HG02642 (cell line): ENCODE data around the gene SEC11A.
A peak's percentile ranks its signal among the peaks of the same experiment; 100 is the strongest.
"Not testable (repeated sequence)": the region's sequence is repeated elsewhere in the genome, so short reads cannot be mapped to it uniquely, and the experiment has no call there.

ENCODE experiments used
- ATAC-seq: cut with Tn5 transposase; IDR thresholded peaks from one replicate; pipeline ENCODE4 v1.9.1; 2021; ENCODE audit warnings: mild to moderate bottlenecking; ENCODE audit not compliant: unreplicated experiment, poor library complexity

The SEC11A gene

GRCh38 chr15:84647726-84648125, 68.2 kb downstream of the SEC11A start:
- no peak for ATAC-seq

- ATAC-seq = no peak
These were observed 69.9 kb downstream of the SEC11A start for GRCh38 chr15:84645997-84646396.

DNA sequence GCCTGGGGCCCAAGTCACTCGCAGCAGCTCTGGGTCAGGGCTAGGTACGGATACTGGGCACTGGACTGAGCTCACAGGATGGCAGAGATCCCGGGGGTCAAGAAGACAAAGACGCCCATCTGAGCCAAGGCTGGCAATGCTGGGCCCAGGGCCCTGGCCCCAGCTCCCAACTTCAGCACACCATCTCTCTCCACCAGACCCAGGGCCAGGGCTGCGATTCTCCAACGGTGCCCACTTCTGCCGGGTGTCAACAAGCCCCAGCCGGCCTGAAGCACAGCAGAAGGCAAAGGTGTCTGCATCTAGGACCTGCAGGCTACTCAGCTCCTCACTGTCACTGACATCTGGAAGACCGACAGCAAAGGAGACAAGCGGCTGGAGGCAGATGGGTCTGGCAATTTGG, 70.4 kb downstream of the SEC11A start:
- no peak for ATAC-seq

GRCh38 chr15:84643838-84644237, 72.1 kb downstream of the SEC11A start:
- ATAC-seq = no peak

DNA sequence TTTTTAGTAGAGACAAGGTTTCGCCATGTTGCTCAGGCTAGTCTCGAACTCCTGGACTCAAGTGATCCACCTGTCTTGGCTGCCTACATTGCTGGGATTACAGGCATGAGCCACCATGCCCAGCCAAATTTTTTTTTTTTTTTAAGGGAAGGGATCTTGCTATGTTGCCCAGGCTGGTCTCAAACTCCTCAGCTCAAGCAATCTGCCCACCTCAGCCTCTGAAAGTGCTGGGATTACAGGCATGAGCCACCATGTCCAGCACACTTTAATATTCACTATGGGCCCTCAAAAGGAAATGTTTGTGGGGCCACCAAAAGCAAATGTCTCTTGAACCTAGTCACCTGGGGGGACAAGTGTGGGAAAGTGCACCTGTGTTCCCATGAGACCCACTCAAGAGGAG, 73.3 kb downstream of the SEC11A start:
- ATAC-seq = not testable (repeated sequence)

GRCh38 chr15:84641871-84642270, 74.1 kb downstream of the SEC11A start:
- not testable (repeated sequence) for ATAC-seq

GRCh38 chr15:84638103-84638502, 77.8 kb downstream of the SEC11A start:
- no peak for ATAC-seq

GRCh38 chr15:84634228-84634837, 81.6 kb downstream of the SEC11A start:
- ATAC-seq = no peak

DNA sequence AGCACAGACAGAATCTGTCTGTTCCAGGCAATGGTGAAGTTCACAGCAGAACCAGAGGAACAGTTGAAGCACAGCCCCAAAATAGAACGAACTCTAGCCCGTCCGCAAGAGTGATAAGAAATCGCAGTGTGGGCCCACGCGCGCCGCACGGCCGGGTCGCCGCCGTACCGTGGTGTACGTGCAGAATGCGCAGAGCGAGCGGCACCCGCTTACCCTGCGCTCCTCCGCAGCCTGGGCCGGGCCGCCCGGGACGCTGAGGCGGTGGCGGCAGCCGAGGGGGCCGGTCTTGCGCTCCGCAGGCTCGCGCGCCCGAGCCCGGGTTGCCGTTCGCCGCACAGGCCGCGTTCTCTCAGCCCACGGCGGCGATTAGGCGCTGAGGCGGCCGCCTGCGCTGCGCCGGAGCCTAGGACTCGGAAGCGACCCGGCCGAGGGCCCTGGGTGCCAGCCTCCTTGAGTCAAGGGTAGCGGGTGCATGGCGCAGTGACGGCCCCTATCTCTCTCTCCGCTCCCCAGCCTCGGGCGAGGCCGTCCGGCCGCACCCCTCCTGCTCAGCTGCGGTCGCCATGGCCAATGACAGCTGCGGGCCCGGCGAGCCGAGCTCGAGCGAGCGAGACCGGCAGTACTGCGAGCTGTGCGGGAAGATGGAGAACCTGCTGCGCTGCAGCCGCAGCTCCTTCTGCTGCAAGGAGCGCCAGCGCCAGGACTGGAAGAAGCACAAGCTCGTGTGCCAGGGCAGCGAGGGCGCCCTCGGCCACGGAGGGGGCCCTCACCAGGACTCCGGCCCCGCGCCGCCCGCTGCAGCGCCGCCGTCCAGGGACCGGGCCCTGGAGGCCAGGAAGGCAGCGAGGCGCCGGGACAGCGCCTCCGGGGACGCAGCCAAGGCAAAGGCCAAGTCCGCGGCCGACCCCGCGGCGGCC, 82.4 kb downstream of the SEC11A start:
- ATAC-seq = peak; percentile 51

GRCh38 chr15:84631706-84632272, 84.2 kb downstream of the SEC11A start:
- ATAC-seq = no peak

GRCh38 chr15:84629033-84629432, 86.9 kb downstream of the SEC11A start:
- no peak for ATAC-seq

DNA sequence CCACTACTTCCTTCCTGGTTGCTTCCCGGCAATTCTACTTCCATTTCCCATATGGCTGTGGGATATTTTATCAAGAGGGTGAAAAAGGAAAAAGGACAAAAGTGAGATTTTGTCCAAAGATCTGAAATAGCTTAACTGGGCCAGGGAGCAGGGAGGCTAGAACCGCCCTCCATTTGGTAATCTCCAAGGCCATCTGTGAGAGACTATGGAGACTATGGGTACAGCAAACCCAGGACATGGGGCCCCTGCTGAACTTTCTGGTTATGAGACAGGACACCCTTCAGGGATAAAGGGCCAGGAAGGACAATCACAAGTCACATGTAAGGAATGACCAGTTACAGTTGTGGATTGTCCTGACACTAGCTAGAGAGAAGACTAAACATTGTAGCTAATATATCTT, 90.8 kb downstream of the SEC11A start:
- no peak for ATAC-seq

DNA sequence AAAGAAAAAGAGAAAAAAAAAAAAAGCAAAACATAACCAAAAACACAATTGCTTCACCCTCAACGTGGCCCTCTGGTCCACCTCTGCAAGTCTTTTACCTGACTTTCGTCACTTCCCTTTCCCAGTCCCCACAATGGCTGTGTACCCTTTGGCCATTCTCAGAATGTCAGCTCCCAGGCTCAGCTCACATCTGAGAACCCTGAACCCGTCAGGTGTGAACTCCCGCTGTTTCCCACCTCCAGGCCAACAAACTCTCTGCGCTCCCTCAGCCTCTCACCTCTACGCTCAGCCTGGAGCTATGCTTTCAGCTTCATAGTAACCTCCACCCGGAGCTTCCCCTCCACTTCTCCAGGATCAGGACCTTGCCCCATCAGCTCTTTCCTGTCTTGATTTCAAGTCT, 91.6 kb downstream of the SEC11A start:
- ATAC-seq = no peak

DNA sequence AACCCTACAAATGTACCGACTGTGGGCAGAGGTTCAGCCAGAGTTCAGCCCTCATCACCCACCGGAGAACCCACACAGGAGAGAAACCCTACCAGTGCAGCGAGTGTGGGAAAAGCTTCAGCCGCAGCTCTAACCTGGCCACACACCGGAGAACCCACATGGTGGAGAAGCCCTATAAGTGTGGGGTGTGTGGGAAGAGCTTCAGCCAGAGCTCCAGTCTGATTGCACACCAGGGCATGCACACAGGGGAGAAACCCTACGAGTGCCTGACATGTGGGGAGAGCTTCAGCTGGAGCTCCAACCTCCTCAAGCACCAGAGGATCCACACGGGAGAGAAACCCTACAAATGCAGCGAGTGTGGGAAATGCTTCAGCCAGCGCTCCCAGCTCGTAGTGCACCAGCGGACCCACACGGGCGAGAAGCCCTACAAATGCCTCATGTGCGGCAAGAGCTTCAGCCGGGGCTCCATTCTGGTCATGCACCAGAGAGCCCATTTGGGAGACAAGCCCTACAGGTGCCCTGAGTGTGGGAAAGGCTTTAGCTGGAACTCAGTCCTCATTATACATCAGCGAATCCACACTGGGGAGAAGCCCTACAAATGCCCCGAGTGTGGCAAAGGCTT, 94.5 kb downstream of the SEC11A start:
- ATAC-seq = no peak

DNA sequence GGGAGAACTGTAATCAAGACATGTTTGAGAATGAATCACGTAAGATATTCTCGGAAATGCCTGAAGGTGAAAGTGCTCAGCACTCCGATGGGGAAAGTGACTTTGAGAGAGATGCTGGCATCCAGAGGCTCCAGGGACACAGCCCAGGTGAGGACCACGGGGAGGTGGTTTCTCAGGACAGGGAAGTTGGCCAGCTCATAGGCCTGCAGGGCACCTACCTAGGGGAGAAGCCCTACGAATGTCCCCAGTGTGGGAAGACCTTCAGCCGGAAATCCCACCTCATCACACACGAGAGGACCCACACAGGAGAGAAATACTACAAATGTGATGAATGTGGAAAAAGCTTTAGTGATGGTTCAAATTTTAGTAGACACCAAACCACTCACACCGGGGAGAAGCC, 95.3 kb downstream of the SEC11A start:
- no peak for ATAC-seq
